GM13977 (cell line): ENCODE data around the gene IL17REL.
A peak's percentile ranks its signal among the peaks of the same experiment; 100 is the strongest.

Source experiments
- DNase-seq: peaks from one replicate; pipeline ENCODE4 v3.0.0; 2012; ENCODE audit warnings: low spot score
- in situ Hi-C: fragments of 300-500 bp; cut with MboI; formaldehyde crosslinking; loops from one replicate; pipeline ENCODE4 v1.12.0; 2022; ENCODE audit warnings: low sequenced_read_pairs, low pct_unique_long_range_greater_than_20kb, mixed read lengths, inconsistent platforms; ENCODE audit not compliant: unreplicated experiment
- TF ChIP-seq, protein P1 (sequence below): IDR thresholded peaks from 2 replicates; pipeline ENCODE4 v1.5.1; 2012; ENCODE audit warnings: mild to moderate bottlenecking, control low read depth; ENCODE audit not compliant: insufficient read depth; ENCODE audit errors: extremely low read depth, missing control alignments

IL17REL gene

DNA sequence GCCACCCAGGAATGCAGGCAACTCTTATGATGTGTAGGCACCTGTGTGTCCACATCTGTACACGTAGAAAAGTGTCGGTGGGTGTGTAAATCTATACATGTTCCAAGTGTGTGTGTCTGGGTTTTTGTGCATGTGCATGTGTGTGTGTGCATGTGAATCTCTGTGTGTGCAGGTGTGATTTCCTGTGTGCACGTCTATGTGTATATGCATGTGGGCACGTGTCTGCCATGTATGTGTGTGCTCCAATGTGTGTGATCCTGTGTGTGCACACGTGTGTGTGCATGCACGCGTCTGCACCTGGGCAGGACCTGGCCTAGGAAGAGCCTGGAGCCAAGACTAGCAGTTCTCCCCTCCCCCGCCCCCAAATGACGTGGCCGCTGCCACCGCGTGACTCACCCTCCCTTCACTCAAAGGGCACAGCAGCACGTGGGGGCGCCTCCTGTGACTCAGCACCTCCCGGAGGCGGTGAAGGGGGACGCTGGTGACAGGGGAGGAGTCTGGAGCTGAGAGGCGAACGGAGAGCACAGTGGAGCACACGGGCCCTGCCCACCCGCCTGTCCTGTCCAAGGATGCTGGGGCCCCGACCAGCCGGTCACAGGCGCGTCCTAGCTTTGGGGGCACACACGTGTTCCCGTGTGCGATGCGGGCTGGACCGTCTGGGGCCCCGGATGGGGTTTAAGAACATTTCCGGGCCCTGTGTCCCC lies 41.9 kb downstream of the IL17REL start:
- in situ Hi-C loops, result no loop called here
- DNase-seq, result peak; percentile 90
- TF ChIP-seq, protein P1, sequence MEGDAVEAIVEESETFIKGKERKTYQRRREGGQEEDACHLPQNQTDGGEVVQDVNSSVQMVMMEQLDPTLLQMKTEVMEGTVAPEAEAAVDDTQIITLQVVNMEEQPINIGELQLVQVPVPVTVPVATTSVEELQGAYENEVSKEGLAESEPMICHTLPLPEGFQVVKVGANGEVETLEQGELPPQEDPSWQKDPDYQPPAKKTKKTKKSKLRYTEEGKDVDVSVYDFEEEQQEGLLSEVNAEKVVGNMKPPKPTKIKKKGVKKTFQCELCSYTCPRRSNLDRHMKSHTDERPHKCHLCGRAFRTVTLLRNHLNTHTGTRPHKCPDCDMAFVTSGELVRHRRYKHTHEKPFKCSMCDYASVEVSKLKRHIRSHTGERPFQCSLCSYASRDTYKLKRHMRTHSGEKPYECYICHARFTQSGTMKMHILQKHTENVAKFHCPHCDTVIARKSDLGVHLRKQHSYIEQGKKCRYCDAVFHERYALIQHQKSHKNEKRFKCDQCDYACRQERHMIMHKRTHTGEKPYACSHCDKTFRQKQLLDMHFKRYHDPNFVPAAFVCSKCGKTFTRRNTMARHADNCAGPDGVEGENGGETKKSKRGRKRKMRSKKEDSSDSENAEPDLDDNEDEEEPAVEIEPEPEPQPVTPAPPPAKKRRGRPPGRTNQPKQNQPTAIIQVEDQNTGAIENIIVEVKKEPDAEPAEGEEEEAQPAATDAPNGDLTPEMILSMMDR, result peak; percentile 7

DNA sequence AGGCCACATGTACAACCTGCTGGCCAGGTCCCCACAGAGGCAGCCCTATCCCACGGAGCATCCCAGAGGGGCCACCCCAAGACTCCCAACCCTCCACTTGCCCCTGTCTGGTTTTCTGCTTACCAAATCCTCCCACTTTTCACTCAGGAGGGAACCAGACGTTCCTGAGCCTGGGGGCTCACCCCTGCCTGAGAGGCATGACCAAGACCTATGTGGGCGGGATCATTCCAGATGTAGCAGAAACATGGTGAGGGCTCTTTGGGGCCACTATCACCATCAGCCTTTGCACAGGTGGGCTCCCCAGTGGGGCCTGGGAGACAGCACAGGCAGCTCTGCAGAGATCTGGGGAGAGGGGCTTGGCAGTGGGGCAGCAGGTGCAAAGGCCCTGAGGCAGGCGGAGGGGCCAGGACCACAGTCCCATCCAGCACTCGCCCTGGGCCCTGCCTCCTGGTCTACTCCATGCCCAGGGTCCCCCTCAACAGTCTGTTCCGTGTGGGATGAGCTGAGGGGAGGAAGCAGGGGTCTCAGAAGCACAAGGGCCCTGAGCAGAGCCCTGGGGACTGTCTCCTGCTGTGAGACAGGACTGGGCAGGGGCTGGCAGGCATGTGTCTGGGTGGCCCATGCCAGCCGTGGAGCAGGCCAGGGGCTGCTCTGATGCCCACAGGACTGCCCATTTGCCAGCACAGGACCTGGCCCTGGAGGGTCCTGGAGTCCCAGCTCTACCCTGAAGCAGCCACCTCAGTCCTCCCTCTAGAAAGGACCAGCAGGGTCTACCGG lies 42.6 kb downstream of the IL17REL start:
- in situ Hi-C loops, result no loop called here
- DNase-seq, result no peak
- TF ChIP-seq, protein P1, result no peak

DNA sequence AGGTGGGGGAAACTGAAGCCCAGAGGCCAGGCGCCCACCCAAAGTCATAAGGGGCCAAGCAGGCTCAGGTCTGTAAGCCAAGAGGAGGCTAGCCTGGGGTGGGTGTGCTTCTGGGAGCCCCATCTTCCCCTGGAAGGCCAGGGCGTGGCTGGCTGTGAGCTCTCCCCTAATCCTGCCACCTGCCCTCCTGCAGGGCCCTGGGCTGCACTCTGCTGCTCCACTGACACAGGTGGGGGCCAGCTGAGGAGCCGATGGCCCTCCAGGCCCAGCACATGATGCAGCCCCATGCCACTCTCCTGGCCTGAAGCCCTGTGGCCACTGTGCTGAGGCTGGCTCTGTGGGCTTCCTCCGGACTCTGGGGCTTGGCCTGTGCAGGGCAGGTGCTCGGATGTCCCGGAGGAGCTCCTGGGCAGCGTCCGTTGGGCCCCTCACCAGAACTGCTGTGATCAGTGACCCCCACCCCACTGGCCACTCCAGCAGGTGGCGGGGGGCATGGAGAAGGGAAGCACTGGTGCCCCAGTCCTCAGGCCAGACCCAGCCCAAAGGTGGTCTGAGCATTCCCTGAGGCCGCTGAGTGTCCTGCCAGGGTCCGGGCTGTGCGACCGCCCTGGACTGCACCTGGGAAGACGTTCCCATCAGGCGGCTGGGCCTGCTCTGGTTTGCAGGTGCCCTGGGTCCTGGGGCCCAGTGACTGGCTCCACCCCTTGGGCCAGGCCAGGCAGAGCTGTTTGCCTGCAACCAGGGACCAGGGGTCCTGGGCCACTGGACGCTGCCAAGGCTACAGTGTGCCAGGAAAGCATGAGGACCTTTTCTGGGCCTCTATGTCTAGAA lies 43.5 kb downstream of the IL17REL start:
- DNase-seq, result no peak
- TF ChIP-seq, protein P1, result no peak
- in situ Hi-C loops, result no loop called here

DNA sequence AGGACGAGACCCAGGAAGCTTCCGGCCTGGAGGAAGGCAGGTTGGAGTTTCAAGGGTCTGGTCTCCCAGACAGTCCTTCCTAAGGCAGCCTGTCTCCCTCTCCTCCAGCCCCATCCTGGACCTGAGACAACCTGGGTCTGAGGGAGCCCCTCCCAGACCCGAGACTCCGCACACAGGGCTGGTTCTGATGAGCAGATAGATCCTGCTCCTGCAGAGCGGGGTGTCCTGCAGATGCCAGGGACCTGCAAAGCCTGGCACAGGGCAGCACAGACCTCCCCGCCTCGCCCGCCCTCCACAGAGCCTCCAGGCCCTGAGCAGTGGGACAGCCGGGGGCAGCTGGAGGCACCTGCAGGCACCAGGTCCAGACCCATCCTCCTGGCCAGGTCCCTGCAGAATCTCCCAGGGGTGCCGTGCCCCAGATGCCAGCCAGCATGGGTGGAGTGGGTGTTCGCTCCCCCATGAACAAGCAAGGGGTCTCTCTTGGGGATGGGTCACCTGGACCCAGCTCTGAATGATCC lies 44.2 kb downstream of the IL17REL start:
- DNase-seq, result no peak
- in situ Hi-C loops, result no loop called here
- TF ChIP-seq, protein P1, result no peak

DNA sequence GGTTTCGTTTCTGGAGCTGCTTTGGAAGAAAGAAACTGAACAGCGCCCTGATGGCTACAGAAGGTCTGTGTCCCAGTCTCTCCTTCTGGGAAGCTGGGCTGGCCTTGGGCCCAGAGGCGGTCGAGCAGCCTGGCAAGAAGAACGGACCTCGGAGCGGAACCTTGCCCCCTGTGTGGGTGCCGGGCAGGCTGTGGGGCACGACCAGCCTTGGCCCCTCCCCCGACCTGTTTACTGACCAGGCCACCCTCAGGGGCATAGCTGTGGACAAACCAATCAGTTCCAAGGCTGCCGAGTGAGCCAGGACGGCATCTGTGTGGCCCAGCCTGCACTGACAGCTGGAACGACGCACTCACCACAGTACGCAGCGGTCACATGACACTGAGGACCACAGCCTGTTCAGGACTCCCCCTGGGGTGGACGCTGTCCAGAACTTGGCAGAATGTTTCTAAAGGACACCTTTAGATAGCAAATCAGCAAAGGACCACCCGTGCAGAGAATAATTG lies 44.8 kb downstream of the IL17REL start:
- in situ Hi-C loops, result no loop called here
- TF ChIP-seq, protein P1, result no peak
- no peak for DNase-seq
